Endodermal cell (in vitro differentiated cells): ENCODE data around the gene AOC3. TPM values are rescaled to one million over a fixed set of nuclear protein-coding genes. Genes with fewer than 3 reads are reported as not detected.
"Not testable (repeated sequence)": the region's sequence is repeated elsewhere in the genome, so short reads cannot be mapped to it uniquely, and the experiment has no call there.

Experiments used
- DNase-seq: peaks from one replicate; pipeline ENCODE4 v3.0.0-alpha.2; 2017
- H3K27ac ChIP-seq: 2 replicates; pipeline ENCODE4 v1.5.1; 2013; ENCODE audit warnings: mild to moderate bottlenecking, low read depth, low read length, moderate library complexity
- H3K27me3 ChIP-seq: 2 replicates; pipeline ENCODE4 v1.6.1; 2013; ENCODE audit warnings: mild to moderate bottlenecking, low read length, moderate library complexity; ENCODE audit not compliant: insufficient read depth, control insufficient read depth, poor library complexity, severe bottlenecking
- H3K36me3 ChIP-seq: 2 replicates; pipeline ENCODE4 v1.7.0; 2013; ENCODE audit warnings: mild to moderate bottlenecking, low read length, moderate library complexity; ENCODE audit not compliant: control insufficient read depth, insufficient read depth
- H3K4me1 ChIP-seq: one replicate; pipeline ENCODE4 v1.7.0; 2013; ENCODE audit warnings: low read length; ENCODE audit not compliant: control insufficient read depth, insufficient read depth
- H3K4me3 ChIP-seq: 2 replicates; pipeline ENCODE4 v1.5.1; 2013; ENCODE audit warnings: mild to moderate bottlenecking, low read length, moderate library complexity
- H3K9ac ChIP-seq: 2 replicates; pipeline ENCODE4 v1.6.1; 2013; ENCODE audit warnings: mild to moderate bottlenecking, low read length, moderate library complexity; ENCODE audit not compliant: poor library complexity, severe bottlenecking; ENCODE audit errors: extremely low read depth
- H3K9me3 ChIP-seq: 2 replicates; pipeline ENCODE4 v1.6.1; 2013; ENCODE audit warnings: mild to moderate bottlenecking, low read length, moderate library complexity; ENCODE audit not compliant: control insufficient read depth
- H3K27ac Mint-ChIP-seq: 2 replicates; pipeline ENCODE4 v1.8.0; 2020; ENCODE audit warnings: mixed read lengths
- H3K27me3 Mint-ChIP-seq: 2 replicates; pipeline ENCODE4 v1.8.0; 2021; ENCODE audit warnings: mild to moderate bottlenecking, mixed read lengths; ENCODE audit not compliant: insufficient read depth
- H3K36me3 Mint-ChIP-seq: 2 replicates; pipeline ENCODE4 v1.8.0; 2020; ENCODE audit warnings: low read depth, mixed read lengths
- H3K4me1 Mint-ChIP-seq: 2 replicates; pipeline ENCODE4 v1.8.0; 2020; ENCODE audit warnings: mixed read lengths
- H3K4me3 Mint-ChIP-seq: 2 replicates; pipeline ENCODE4 v1.8.0; 2020; ENCODE audit warnings: mild to moderate bottlenecking, moderate library complexity, mixed read lengths
- H3K9me3 Mint-ChIP-seq: 2 replicates; pipeline ENCODE4 v1.8.0; 2020; ENCODE audit warnings: mild to moderate bottlenecking, mixed read lengths
- CTCF ChIP-seq: fragments of 200-600 bp; sonication (generic); conservative IDR thresholded peaks from 2 replicates; pipeline ENCODE4 v1.5.0; 2021; ENCODE audit warnings: antibody characterized with exemption, mild to moderate bottlenecking
- WGBS, 2 experiments: methylation state at CpG; one replicate each; pipeline versions ENCODE4 v1.1.5 to v1.1.7; 2013; ENCODE audit warnings: missing lambda C conversion rate in 2 of 2, mixed read lengths in 1 of 2; ENCODE audit not compliant: insufficient coverage in 1 of 2, insufficient read length in 1 of 2; 5-methylcytosine and 5-hydroxymethylcytosine counted together
- total RNA-seq, 2 donors: library from RNA; stranded (reverse); fragmentation: NEBNext Ultra II Directional in 1 of 2; extraction: Animal tissue kit (Norgen Biotek cat#: 25700) in 1 of 2; gene quantifications; 2 replicates in 1 of 2; 3 replicates in 1 of 2; pipeline ENCODE4 v1.2.1, GENCODE V29; 2021

Gene AOC3
- total RNA-seq, 2 donors from 2014 or later, result 1.3 to 1.9 TPM

GRCh38 chr17:42848093-42848492, 2.9 kb upstream of the AOC3 start:
- no peak for TF ChIP-seq CTCF
- no peaks in the 10 kb centered on the region for H3K27me3 Mint-ChIP-seq
- peaks cover 4% of the 10 kb centered on the region for H3K4me1 Mint-ChIP-seq
- WGBS, 2 experiments, result 80 to 90% methylated on average over 1 to 3 of the region's 3 CpGs
- H3K9me3 Mint-ChIP-seq, result no peaks in the 10 kb centered on the region
- no peak overlapping the region for H3K9ac ChIP-seq
- H3K36me3 Mint-ChIP-seq, result peaks cover 28% of the 10 kb centered on the region
- H3K36me3 ChIP-seq, result peaks cover 26% of the 10 kb centered on the region
- no peak overlapping the region for H3K27ac ChIP-seq
- H3K4me3 ChIP-seq, result no peak overlapping the region
- no peaks in the 10 kb centered on the region for H3K27me3 ChIP-seq
- no peaks in the 10 kb centered on the region for H3K9me3 ChIP-seq
- no peak for DNase-seq
- no peak overlapping the region for H3K27ac Mint-ChIP-seq
- H3K4me1 ChIP-seq, result peaks cover 1% of the 10 kb centered on the region
- no peak overlapping the region for H3K4me3 Mint-ChIP-seq

DNA sequence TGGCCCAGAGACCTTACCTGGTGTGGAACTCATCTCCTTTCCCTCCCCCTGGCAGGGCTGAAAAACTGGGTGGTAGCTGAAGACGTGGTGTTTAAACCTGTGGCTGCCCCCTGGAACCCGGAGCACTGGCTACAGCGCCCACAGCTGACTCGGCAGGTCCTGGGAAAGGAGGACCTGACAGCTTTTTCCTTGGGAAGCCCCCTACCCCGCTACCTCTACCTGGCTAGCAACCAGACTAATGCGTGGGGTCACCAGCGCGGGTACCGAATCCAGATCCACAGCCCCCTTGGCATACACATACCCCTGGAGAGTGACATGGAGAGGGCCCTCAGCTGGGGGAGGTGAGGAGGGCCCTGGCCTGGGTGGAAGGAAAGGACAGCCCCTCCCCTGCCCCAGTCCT, 2.0 kb upstream of the AOC3 start:
- H3K27ac Mint-ChIP-seq, result no peak overlapping the region
- Histone ChIP-seq H3K4me1 (no peaks in the 10 kb centered on the region), H3K9ac (no peak overlapping the region), H3K36me3 (peaks cover 18% of the 10 kb centered on the region), H3K4me3 (no peak overlapping the region), H3K27ac (no peak overlapping the region), H3K27me3 (no peaks in the 10 kb centered on the region), H3K9me3 (no peaks in the 10 kb centered on the region)
- no peaks in the 10 kb centered on the region for H3K9me3 Mint-ChIP-seq
- H3K36me3 Mint-ChIP-seq, result peaks cover 19% of the 10 kb centered on the region
- TF ChIP-seq CTCF, result no peak
- H3K27me3 Mint-ChIP-seq, result no peaks in the 10 kb centered on the region
- DNase-seq, result no peak
- WGBS, 2 experiments, result 94% methylated on average over 3 to 9 of the region's 9 CpGs
- no peak overlapping the region for H3K4me3 Mint-ChIP-seq
- H3K4me1 Mint-ChIP-seq, result peaks cover 1% of the 10 kb centered on the region

DNA sequence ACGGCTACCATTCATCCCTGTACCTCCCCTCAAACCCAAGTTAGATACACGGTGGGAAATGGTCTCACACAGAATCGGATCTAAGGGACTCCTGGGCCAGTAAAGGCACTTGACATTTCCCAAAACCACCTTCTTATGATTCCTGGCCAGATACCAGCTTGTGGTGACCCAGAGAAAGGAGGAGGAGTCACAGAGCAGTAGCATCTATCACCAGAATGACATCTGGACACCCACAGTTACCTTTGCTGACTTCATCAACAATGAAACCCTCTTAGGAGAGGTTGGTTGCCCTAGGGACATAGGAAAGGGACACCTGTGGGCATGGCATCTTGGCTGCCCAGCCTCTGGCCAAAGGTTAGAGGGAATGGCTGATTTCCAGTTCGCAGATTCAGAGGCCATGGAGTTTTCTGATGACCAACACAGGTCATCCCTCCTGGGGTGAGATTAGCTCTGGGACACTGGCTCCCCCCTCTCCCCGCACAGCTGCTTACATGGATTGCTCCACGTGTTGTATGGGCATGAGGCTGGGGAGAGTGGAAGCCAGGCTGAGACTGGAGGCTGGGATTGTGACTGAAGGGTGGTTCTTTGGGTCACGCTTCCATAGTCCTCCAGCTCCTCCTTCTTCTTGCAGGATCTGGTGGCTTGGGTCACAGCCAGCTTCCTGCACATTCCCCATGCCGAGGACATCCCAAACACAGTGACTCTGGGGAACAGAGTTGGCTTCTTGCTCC, 1.4 kb upstream of the AOC3 start:
- Mint-ChIP-seq H3K27me3 (no peaks in the 10 kb centered on the region), H3K27ac (no peak overlapping the region), H3K36me3 (peaks cover 14% of the 10 kb centered on the region), H3K4me1 (peaks cover 1% of the 10 kb centered on the region), H3K4me3 (no peak overlapping the region), H3K9me3 (no peaks in the 10 kb centered on the region)
- DNase-seq, result no peak
- WGBS, 2 experiments, result 84 to 90% methylated on average over 5 to 8 of the region's 8 CpGs
- H3K27me3 ChIP-seq, result no peaks in the 10 kb centered on the region
- H3K9me3 ChIP-seq, result no peaks in the 10 kb centered on the region
- H3K9ac ChIP-seq, result no peak overlapping the region
- H3K27ac ChIP-seq, result no peak overlapping the region
- no peaks in the 10 kb centered on the region for H3K4me1 ChIP-seq
- no peak overlapping the region for H3K4me3 ChIP-seq
- H3K36me3 ChIP-seq, result peaks cover 13% of the 10 kb centered on the region
- TF ChIP-seq CTCF, result no peak

GRCh38 chr17:42851371-42852240, 607 bp downstream of the AOC3 start:
- not testable (repeated sequence) for DNase-seq, H3K9me3 ChIP-seq, H3K4me1 ChIP-seq, H3K4me1 Mint-ChIP-seq, H3K9me3 Mint-ChIP-seq, H3K4me3 ChIP-seq, H3K27ac Mint-ChIP-seq, H3K9ac ChIP-seq, H3K27me3 Mint-ChIP-seq, H3K36me3 Mint-ChIP-seq, H3K4me3 Mint-ChIP-seq, H3K36me3 ChIP-seq, H3K27me3 ChIP-seq, H3K27ac ChIP-seq
- 93 to 96% methylated on average over 5 to 13 of the region's 28 CpGs for WGBS, 2 experiments
